A673 (cell line): ENCODE data around the gene RNF2. TPM values are rescaled to one million over a fixed set of nuclear protein-coding genes. Genes with fewer than 3 reads are reported as not detected.
A peak's percentile ranks its signal among the peaks of the same experiment; 100 is the strongest.

Experiments used
- BruUV-seq: library from RNA; stranded (reverse); fragments of 400-500 nt; replicated peaks from 2 replicates; lab custom pipeline; 2021; lab: Mats Ljungman, UMichigan
- CTCF ChIA-PET: fragments of 300-600 bp; sonication (Branson Sonifier 250); formaldehyde crosslinking; loops from one replicate; lab custom pipeline; 2022; ENCODE audit warnings: antibody characterized with exemption; lab: Charles Lee
- POLR2A ChIA-PET: fragments of 300-600 bp; sonication (Branson Sonifier 250); formaldehyde crosslinking; loops from one replicate; lab custom pipeline; 2022; ENCODE audit warnings: antibody characterized with exemption; ENCODE audit not compliant: low non-redundant PET; lab: Charles Lee
- DNase-seq: peaks from one replicate; pipeline ENCODE4 v3.0.0-alpha.2; 2015; ENCODE audit warnings: low spot score
- H3K27ac ChIP-seq: fragments of 200-600 bp; sonication (generic); 2 replicates; pipeline ENCODE4 v1.5.1; 2016; ENCODE audit warnings: mixed run types, low read depth, mild to moderate bottlenecking, mixed read lengths, antibody characterized with exemption, low read length; ENCODE audit not compliant: poor library complexity, severe bottlenecking
- H3K27me3 ChIP-seq: fragments of 200-600 bp; sonication (generic); replicated peaks from 2 replicates; pipeline ENCODE4 v1.6.1; 2017; ENCODE audit warnings: mixed run types, low read depth, mild to moderate bottlenecking, mixed read lengths, antibody characterized with exemption, low read length; ENCODE audit not compliant: insufficient read depth, poor library complexity
- H3K36me3 ChIP-seq: fragments of 200-600 bp; sonication (generic); 2 replicates; pipeline ENCODE4 v1.6.1; 2016; ENCODE audit warnings: mixed run types, mild to moderate bottlenecking, mixed read lengths, antibody characterized with exemption, low read length; ENCODE audit not compliant: insufficient read depth, poor library complexity, severe bottlenecking
- H3K4me1 ChIP-seq: fragments of 200-600 bp; sonication (generic); 2 replicates; pipeline ENCODE4 v1.6.1; 2017; ENCODE audit warnings: mixed run types, mild to moderate bottlenecking, mixed read lengths, antibody characterized with exemption, low read length; ENCODE audit not compliant: insufficient read depth, poor library complexity, severe bottlenecking
- H3K4me3 ChIP-seq: fragments of 200-600 bp; sonication (generic); 2 replicates; pipeline ENCODE4 v1.5.1; 2016; ENCODE audit warnings: low read depth, mixed run types, mild to moderate bottlenecking, mixed read lengths, low read length; ENCODE audit not compliant: poor library complexity, severe bottlenecking
- H3K9me3 ChIP-seq: fragments of 200-600 bp; sonication (generic); 2 replicates; pipeline ENCODE4 v1.6.1; 2016; ENCODE audit warnings: mixed run types, low read depth, mild to moderate bottlenecking, mixed read lengths, antibody characterized with exemption, low read length; ENCODE audit not compliant: poor library complexity, severe bottlenecking
- CTCF ChIP-seq: fragments of 300-800, 200-600 bp; sonication (generic); conservative IDR thresholded peaks from 2 replicates; pipeline ENCODE4 v1.5.1; 2017; ENCODE audit warnings: low read depth, mild to moderate bottlenecking, antibody characterized with exemption, low read length, moderate library complexity, mixed read lengths
- EZH2 ChIP-seq: fragments of 200-600 bp; sonication (generic); IDR thresholded peaks from 2 replicates; pipeline ENCODE4 v1.6.1; 2017; ENCODE audit warnings: borderline replicate concordance, low read depth, mild to moderate bottlenecking, mixed read lengths, antibody characterized with exemption, low read length; ENCODE audit not compliant: poor library complexity, severe bottlenecking
- intact Hi-C: fragments of 100-400 bp; cut with micrococcal nuclease; formaldehyde crosslinking; loops from one replicate; pipeline ENCODE4 v1.10.0; 2022; ENCODE audit not compliant: unreplicated experiment
- total RNA-seq: library from RNA; stranded (reverse); gene quantifications from 2 replicates; pipeline ENCODE4 v1.2.3, GENCODE V29; 2021

Gene RNF2
- total RNA-seq, 1 experiment from 2014 or later: 50.8 TPM

GRCh38 chr1:185058110-185058509 lies 12.8 kb downstream of the RNF2 start:
- no peak for DNase-seq
- ChIA-PET POLR2A (no interaction called here), CTCF (no interaction called here)
- intact Hi-C loops: no loop called here
- no peak overlapping the region for H3K4me3 ChIP-seq
- BruUV-seq: no TSS peak
- no peaks in the 10 kb centered on the region for H3K36me3 ChIP-seq
- no peaks in the 10 kb centered on the region for H3K27me3 ChIP-seq
- TF ChIP-seq CTCF (no peak), EZH2 (no peak)
- H3K27ac ChIP-seq: peak overlapping the region; percentile 41
- no peaks in the 10 kb centered on the region for H3K9me3 ChIP-seq
- peaks cover 18% of the 10 kb centered on the region for H3K4me1 ChIP-seq

- POLR2A ChIA-PET: no interaction called here
- CTCF ChIA-PET: no interaction called here
- BruUV-seq: no TSS peak
- H3K36me3 ChIP-seq: no peaks in the 10 kb centered on the region
- peaks cover 5% of the 10 kb centered on the region for H3K9me3 ChIP-seq
- no peak overlapping the region for H3K4me3 ChIP-seq
- no peaks in the 10 kb centered on the region for H3K27me3 ChIP-seq
- peak overlapping the region; percentile 41 for H3K27ac ChIP-seq
- TF ChIP-seq EZH2 (no peak), CTCF (no peak)
- H3K4me1 ChIP-seq: peaks cover 18% of the 10 kb centered on the region
- no peak for DNase-seq
- intact Hi-C loops: no loop called here
Observed at GRCh38 chr1:185058876-185059275, 13.5 kb downstream of the RNF2 start.

DNA sequence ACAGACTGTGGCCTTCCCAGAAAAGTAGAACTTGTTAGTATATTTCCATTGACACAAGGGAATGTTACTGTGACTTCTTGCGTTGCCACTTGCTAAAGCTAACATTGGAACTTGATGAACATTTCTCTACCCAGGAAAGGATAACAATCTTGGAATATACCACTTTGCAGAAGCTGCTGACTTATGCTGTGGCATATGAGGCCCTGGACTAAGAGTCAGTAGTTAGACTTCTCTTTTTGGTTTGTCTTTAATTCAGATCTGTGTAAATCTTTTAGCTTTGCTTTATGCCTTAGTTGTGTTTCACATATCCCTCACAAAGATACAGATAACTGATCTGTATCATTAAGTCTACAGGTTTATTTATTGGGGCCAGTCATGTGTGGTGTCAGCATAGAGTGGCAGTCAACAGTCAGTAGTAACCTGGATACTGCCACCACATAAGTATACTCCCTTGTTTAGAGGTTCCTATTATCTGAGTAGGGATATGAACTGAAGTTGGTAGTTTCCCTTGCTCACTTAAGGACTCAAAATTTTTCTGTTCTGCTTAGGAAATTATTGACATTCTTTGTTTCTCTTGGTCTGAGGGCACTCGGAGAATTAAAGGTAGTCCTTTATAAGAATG lies 14.7 kb downstream of the RNF2 start:
- DNase-seq: no peak
- intact Hi-C loops: no loop called here
- Histone ChIP-seq H3K4me1 (peaks cover 18% of the 10 kb centered on the region), H3K4me3 (no peak overlapping the region), H3K36me3 (no peaks in the 10 kb centered on the region), H3K9me3 (peaks cover 10% of the 10 kb centered on the region), H3K27me3 (no peaks in the 10 kb centered on the region), H3K27ac (no peak overlapping the region)
- CTCF ChIA-PET: no interaction called here
- BruUV-seq: no TSS peak
- TF ChIP-seq EZH2 (no peak), CTCF (no peak)
- POLR2A ChIA-PET: interaction anchor here (0.6 kb wide), 1 partner anchor 45 kb away, joined by 3 read pairs; no protein-coding TSS in a partner anchor
